MV-4-11 (cell line): ENCODE measurements around the gene NFE2L3.
"Not testable (repeated sequence)": the region's sequence is repeated elsewhere in the genome, so short reads cannot be mapped to it uniquely, and the experiment has no call there.

ENCODE experiments used
- DNase-seq: peaks from one replicate; lab custom pipeline; 2025; lab: John Stamatoyannopoulos, UW

Gene NFE2L3

GRCh38 chr7:26168458-26169023 is 16.5 kb downstream of the NFE2L3 start:
- no peak for DNase-seq

- no peak for DNase-seq
Measured at GRCh38 chr7:26169271-26169670, 17.3 kb downstream of the NFE2L3 start.

- DNase-seq: no peak
Measured at GRCh38 chr7:26170663-26171062, 18.7 kb downstream of the NFE2L3 start.

DNA sequence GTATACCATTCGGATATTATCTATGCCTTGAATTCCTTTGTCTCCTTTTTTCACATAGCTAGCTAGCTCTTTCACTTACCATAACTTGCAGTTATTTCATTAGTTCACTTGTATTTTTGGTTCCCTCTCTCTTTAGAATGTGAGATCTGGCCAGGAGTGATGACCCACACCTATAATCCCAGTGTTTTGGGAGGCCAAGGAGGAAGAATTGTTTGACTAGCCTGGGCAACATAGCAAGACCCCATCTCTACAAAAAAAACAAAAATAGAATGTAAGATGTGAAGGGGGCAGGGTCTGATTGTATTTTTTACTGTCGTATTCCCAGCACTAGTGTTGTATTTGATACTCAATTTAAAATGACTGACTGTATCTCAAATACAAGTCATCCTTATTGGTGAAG is 19.6 kb downstream of the NFE2L3 start:
- no peak for DNase-seq

DNA sequence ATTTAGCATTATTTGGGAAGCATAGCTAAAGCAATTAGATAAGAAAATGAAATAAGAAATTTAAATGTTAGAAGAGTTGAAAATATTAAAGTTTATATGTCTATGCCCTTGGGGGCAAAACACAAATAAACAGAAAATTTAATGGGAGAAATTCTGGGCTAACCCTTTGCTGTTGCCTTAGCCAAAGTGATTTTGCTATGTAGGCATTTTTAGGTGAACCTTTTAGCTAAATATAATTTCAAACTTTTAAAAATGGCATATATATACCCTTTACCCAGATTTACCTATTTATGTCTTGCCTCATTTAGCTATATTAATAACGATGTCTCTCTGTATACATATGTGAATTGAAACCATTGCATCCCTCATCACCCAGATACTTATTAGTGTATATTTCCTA is 20.1 kb downstream of the NFE2L3 start:
- no peak for DNase-seq

DNA sequence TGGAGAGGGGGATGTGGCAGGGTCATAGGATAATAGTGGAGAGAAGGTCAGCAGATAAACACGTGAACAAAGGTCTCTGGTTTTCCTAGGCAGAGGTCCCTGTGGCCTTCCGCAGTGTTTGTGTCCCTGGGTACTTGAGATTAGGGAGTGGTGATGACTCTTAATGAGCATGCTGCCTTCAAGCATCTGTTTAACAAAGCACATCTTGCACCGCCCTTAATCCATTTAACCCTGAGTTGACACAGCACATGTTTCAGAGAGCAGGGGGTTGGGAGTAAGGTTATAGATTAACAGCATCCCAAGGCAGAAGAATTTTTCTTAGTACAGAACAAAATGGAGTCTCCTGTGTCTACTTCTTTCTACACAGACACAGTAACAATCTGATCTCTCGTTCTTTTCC is 23.9 kb downstream of the NFE2L3 start:
- not testable (repeated sequence) for DNase-seq

- DNase-seq: not testable (repeated sequence)
Measured at GRCh38 chr7:26176696-26177095, 24.7 kb downstream of the NFE2L3 start.

- not testable (repeated sequence) for DNase-seq
Measured at GRCh38 chr7:26177269-26177668, 25.3 kb downstream of the NFE2L3 start.

DNA sequence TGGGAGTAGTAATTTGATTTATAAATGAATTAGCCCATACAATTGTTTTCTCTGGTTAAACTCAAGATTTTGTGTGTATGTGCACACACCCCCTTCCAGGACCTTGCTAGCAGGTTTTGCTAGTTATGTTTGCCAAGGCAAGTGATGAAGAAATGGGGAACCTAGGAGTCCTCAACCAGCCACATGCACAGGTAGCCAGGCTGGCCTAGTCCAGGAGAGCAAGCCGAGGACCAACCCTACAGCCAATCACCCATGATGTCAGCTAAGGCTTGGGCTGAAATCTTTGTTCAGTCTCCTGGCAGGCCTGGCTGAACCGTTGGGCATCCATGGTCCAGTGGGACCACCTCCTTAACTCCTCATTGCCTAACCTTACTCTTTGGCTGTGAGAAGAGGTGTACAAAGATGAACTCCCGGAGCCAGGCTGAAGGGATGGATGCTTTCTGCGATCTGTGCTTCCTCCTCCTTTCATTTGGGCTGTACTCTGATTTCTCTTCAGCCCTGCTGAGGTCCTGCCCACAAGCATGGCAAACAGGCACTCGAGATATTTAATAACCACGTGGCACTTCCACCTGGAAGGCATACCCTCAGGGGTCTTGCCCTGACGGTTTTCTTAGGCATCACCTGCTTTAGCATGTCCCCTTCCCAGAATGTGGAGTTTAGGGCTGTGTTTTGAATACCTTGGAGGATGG is 26.4 kb downstream of the NFE2L3 start:
- DNase-seq: no peak

GRCh38 chr7:26179422-26179821 is 27.4 kb downstream of the NFE2L3 start:
- no peak for DNase-seq

GRCh38 chr7:26179826-26180497 is 28.0 kb downstream of the NFE2L3 start:
- no peak for DNase-seq

- DNase-seq: peak; percentile 23
Measured at GRCh38 chr7:26180792-26181198, 28.8 kb downstream of the NFE2L3 start.

DNA sequence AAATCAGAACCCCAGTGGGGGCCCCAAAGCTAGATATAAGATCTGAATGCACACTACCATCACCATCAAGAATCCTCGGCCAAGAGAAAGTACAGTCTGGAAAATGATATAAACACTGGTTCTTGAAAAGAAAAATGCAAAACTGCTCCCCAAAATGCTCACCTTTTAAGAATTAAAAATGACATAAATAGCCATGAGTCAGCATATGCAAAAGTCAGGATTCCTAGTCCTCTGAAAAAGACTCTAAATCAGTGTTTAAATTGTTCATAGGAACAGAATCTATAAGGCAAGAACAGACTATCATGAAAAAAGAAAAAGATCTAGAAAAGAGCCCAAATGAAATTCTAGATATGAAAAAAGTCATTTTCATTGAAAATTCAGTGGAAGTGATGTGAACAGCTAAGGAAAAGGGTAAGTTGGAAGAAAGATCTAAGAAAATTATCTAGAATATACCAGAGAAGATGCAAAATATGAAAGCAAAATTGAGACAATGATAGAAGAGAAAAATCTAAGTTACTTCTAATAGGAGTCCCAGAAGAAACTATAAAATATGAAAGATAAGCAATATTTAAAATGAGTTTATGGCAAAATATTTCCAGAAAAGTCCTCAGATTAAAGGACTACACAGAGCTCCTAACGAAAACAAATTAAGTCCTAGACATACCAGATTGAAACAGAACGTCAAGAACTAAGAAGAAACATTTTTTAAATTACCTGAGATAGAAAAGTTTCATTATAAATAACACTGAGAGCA is 29.7 kb downstream of the NFE2L3 start:
- no peak for DNase-seq

GRCh38 chr7:26182283-26182682 is 30.3 kb downstream of the NFE2L3 start:
- no peak for DNase-seq

DNA sequence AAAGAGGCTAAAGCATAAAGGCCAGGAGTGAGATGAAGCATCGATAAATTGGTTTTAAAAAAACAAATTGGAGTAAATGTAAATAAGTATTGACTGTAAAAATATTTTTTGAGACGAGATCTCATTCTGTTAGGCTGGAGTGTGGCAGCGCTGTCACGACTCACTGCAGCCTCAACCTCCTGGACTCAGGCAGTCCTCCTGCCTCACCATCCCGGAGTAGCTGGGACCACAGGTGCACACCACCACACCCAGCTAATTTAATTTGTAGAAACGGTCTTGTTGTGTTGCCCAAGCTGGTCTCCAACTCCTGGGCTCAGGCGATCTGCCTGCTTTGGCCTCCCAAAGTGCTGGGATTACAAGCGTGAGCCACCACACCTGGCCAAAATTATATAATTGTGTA is 30.7 kb downstream of the NFE2L3 start:
- no peak for DNase-seq

GRCh38 chr7:26183545-26184280 is 31.7 kb downstream of the NFE2L3 start:
- DNase-seq: no peak

DNA sequence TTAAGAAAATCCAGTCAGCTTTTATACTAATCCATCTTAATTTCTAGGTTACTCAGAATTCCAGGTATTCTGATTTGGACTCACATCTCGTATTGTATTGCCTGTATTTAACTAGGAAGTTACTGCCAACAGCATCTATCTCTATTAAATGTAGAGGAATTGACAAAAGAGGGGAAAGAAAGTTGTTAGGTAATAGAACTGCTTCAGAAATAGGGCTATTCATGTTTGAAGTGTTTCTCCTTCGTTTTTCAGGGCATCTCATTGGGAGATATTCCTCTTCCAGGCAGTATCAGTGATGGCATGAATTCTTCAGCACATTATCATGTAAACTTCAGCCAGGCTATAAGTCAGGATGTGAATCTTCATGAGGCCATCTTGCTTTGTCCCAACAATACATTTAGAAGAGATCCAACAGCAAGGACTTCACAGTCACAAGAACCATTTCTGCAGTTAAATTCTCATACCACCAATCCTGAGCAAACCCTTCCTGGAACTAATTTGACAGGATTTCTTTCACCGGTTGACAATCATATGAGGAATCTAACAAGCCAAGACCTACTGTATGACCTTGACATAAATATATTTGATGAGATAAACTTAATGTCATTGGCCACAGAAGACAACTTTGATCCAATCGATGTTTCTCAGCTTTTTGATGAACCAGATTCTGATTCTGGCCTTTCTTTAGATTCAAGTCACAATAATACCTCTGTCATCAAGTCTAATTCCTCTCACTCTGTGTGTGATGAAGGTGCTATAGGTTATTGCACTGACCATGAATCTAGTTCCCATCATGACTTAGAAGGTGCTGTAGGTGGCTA is 32.5 kb downstream of the NFE2L3 start:
- not testable (repeated sequence) for DNase-seq

DNA sequence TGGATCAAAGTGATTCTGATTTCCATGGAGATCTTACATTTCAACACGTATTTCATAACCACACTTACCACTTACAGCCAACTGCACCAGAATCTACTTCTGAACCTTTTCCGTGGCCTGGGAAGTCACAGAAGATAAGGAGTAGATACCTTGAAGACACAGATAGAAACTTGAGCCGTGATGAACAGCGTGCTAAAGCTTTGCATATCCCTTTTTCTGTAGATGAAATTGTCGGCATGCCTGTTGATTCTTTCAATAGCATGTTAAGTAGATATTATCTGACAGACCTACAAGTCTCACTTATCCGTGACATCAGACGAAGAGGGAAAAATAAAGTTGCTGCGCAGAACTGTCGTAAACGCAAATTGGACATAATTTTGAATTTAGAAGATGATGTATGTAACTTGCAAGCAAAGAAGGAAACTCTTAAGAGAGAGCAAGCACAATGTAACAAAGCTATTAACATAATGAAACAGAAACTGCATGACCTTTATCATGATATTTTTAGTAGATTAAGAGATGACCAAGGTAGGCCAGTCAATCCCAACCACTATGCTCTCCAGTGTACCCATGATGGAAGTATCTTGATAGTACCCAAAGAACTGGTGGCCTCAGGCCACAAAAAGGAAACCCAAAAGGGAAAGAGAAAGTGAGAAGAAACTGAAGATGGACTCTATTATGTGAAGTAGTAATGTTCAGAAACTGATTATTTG is 33.3 kb downstream of the NFE2L3 start:
- DNase-seq: peak; percentile 40

- DNase-seq: no peak
Measured at GRCh38 chr7:26185844-26186180, 33.8 kb downstream of the NFE2L3 start.
